BE2C (cell line): Measurements from ENCODE around the gene FAM53B.

Experiments
- DNase-seq: peaks from one replicate; pipeline ENCODE4 v3.0.0-alpha.2; 2020
- H3K27me3 ChIP-seq: fragments of 250-450 bp; sonication (Bioruptor Pico); 2 replicates; pipeline ENCODE4 v1.5.1; 2020; ENCODE audit warnings: mild to moderate bottlenecking
- H3K36me3 ChIP-seq: fragments of 250-450 bp; sonication (Bioruptor Pico); 2 replicates; pipeline ENCODE4 v1.5.1; 2020; ENCODE audit warnings: mild to moderate bottlenecking
- H3K4me1 ChIP-seq: fragments of 250-450 bp; sonication (Bioruptor Pico); 2 replicates; pipeline ENCODE4 v1.5.1; 2020
- H3K4me3 ChIP-seq: 2 replicates; pipeline ENCODE4 v1.5.1; 2011; ENCODE audit warnings: low read depth, low read length
- H3K9me3 ChIP-seq: fragments of 250-450 bp; sonication (Bioruptor Pico); 2 replicates; pipeline ENCODE4 v1.5.1; 2020
- CTCF ChIP-seq: IDR thresholded peaks from 2 replicates; pipeline ENCODE4 v1.5.1; 2012; ENCODE audit warnings: mild to moderate bottlenecking, low read depth, low read length

Gene FAM53B

GRCh38 chr10:124700293-124701037 is 43.7 kb downstream of the FAM53B start:
- Histone ChIP-seq H3K27me3 (no peaks in the 10 kb centered on the region), H3K36me3 (peaks cover 10% of the 10 kb centered on the region), H3K4me3 (no peak overlapping the region), H3K4me1 (no peaks in the 10 kb centered on the region), H3K9me3 (no peaks in the 10 kb centered on the region)
- DNase-seq = no peak
- TF ChIP-seq CTCF = no peak

GRCh38 chr10:124699471-124700292 is 44.5 kb downstream of the FAM53B start:
- Histone ChIP-seq H3K4me3 (no peak overlapping the region), H3K27me3 (no peaks in the 10 kb centered on the region), H3K36me3 (peaks cover 8% of the 10 kb centered on the region), H3K4me1 (no peaks in the 10 kb centered on the region), H3K9me3 (no peaks in the 10 kb centered on the region)
- TF ChIP-seq CTCF = no peak
- no peak for DNase-seq

GRCh38 chr10:124698545-124699469 is 45.4 kb downstream of the FAM53B start:
- H3K4me3 ChIP-seq = no peak overlapping the region
- H3K4me1 ChIP-seq = no peaks in the 10 kb centered on the region
- no peaks in the 10 kb centered on the region for H3K27me3 ChIP-seq
- no peaks in the 10 kb centered on the region for H3K9me3 ChIP-seq
- peaks cover 10% of the 10 kb centered on the region for H3K36me3 ChIP-seq
- no peak for DNase-seq
- no peak for TF ChIP-seq CTCF

GRCh38 chr10:124697837-124698544 is 46.2 kb downstream of the FAM53B start:
- no peak for DNase-seq
- no peak for TF ChIP-seq CTCF
- Histone ChIP-seq H3K36me3 (peaks cover 11% of the 10 kb centered on the region), H3K27me3 (no peaks in the 10 kb centered on the region), H3K4me3 (no peak overlapping the region), H3K4me1 (peaks cover 3% of the 10 kb centered on the region; the same call in 1 of the 2 replicates), H3K9me3 (no peaks in the 10 kb centered on the region)

- no peak overlapping the region for H3K4me3 ChIP-seq
- DNase-seq = no peak
- TF ChIP-seq CTCF = no peak
- H3K9me3 ChIP-seq = no peaks in the 10 kb centered on the region
- peaks cover 3% of the 10 kb centered on the region; the same call in 1 of the 2 replicates for H3K4me1 ChIP-seq
- H3K27me3 ChIP-seq = no peaks in the 10 kb centered on the region
- H3K36me3 ChIP-seq = peaks cover 11% of the 10 kb centered on the region
Observed at GRCh38 chr10:124697443-124697836, 46.7 kb downstream of the FAM53B start.
